Ascending aorta (tissue), 2 donors: ENCODE measurements around the gene SURF2. TPM values are rescaled to one million over a fixed set of nuclear protein-coding genes. Genes with fewer than 3 reads are reported as not detected.

Experiments used
- DNase-seq, 2 donors: peaks; one replicate each; pipeline ENCODE4 v3.0.0-alpha.2; 2019; ENCODE audit warnings: low spot score in 2 of 2
- H3K27ac ChIP-seq, 2 donors: fragments of 200-600 bp; sonication (generic); one replicate each; pipeline ENCODE4 v1.5.1; 2016 to 2017; ENCODE audit warnings: mild to moderate bottlenecking in 1 of 2
- H3K27me3 ChIP-seq: fragments of 200-600 bp; sonication (generic); one replicate; pipeline ENCODE4 v1.5.1; 2017
- H3K36me3 ChIP-seq, 2 donors: fragments of 200-600 bp; sonication (generic); one replicate each; pipeline ENCODE4 v1.5.1; 2016
- H3K4me1 ChIP-seq, 2 donors: fragments of 200-600 bp; sonication (generic); one replicate each; pipeline ENCODE4 v1.5.1; 2016 to 2017; ENCODE audit warnings: mild to moderate bottlenecking in 1 of 2
- H3K4me3 ChIP-seq, 2 donors: fragments of 200-600 bp; sonication (generic); one replicate each; pipeline ENCODE4 v1.5.1; 2016 to 2017; ENCODE audit warnings: mild to moderate bottlenecking in 1 of 2
- H3K9me3 ChIP-seq, 2 donors: fragments of 200-600 bp; sonication (generic); one replicate each; pipeline ENCODE4 v1.5.1; 2016
- CTCF ChIP-seq, 3 experiments: fragments of 200-600 bp in 2 of 3; fragments of 450-650 bp in 1 of 3; sonication (generic) in 2 of 3; IDR thresholded peaks; one replicate each; pipeline ENCODE4 v1.5.1; 2016 to 2019; ENCODE audit warnings: antibody characterized with exemption in 3 of 3, mild to moderate bottlenecking in 1 of 3, moderate library complexity in 1 of 3
- intact Hi-C: fragments of 100-400 bp; cut with DNase I; formaldehyde crosslinking; loops from one replicate; pipeline ENCODE4 v1.15.1; 2023
- total RNA-seq: library from RNA; depleted of rRNA; stranded (reverse); fragments of >200 nt; gene quantifications from one replicate; pipeline ENCODE4 v1.1.0, GENCODE V29; 2016

The SURF2 gene
- total RNA-seq, 1 donor from 2014 or later, result 4.4 TPM

GRCh38 chr9:133360400-133361393 is 4.3 kb downstream of the SURF2 start:
- intact Hi-C loops, result no loop called here
- no peak for DNase-seq
- no peak overlapping the region for H3K27ac ChIP-seq
- H3K36me3 ChIP-seq, result peaks cover 38 to 57% of the 10 kb centered on the region in 2 donors
- H3K27me3 ChIP-seq, result no peaks in the 10 kb centered on the region
- H3K4me3 ChIP-seq, result no peak overlapping the region
- H3K9me3 ChIP-seq, result no peaks in the 10 kb centered on the region
- no peak for TF ChIP-seq CTCF (IDR thresholded peaks at IDR 0.05)
- peaks cover 3 to 9% of the 10 kb centered on the region in 2 donors for H3K4me1 ChIP-seq

GRCh38 chr9:133361507-133362092 is 5.2 kb downstream of the SURF2 start:
- intact Hi-C loops, result no loop called here
- Histone ChIP-seq H3K9me3 (no peaks in the 10 kb centered on the region), H3K27ac (no peak overlapping the region), H3K4me3 (no peak overlapping the region), H3K27me3 (no peaks in the 10 kb centered on the region), H3K36me3 (peaks cover 47 to 66% of the 10 kb centered on the region in 2 donors), H3K4me1 (peaks cover 3 to 6% of the 10 kb centered on the region in 2 donors)
- TF ChIP-seq CTCF (IDR thresholded peaks at IDR 0.05), result no peak
- no peak for DNase-seq

GRCh38 chr9:133362359-133363044 is 6.2 kb downstream of the SURF2 start:
- H3K9me3 ChIP-seq, result no peaks in the 10 kb centered on the region
- TF ChIP-seq CTCF (IDR thresholded peaks at IDR 0.05), result no peak
- H3K4me1 ChIP-seq, result no peaks in the 10 kb centered on the region
- DNase-seq, result no peak
- intact Hi-C loops, result no loop called here
- no peak overlapping the region for H3K4me3 ChIP-seq
- no peaks in the 10 kb centered on the region for H3K27me3 ChIP-seq
- H3K27ac ChIP-seq, result no peak overlapping the region
- peaks cover 55 to 73% of the 10 kb centered on the region in 2 donors for H3K36me3 ChIP-seq

- no peak for TF ChIP-seq CTCF (IDR thresholded peaks at IDR 0.05)
- peaks cover 0 to 20% of the 10 kb centered on the region in 2 donors for H3K4me1 ChIP-seq
- no peak for DNase-seq
- H3K27ac ChIP-seq, result no peak overlapping the region
- no peaks in the 10 kb centered on the region for H3K9me3 ChIP-seq
- no peaks in the 10 kb centered on the region for H3K27me3 ChIP-seq
- intact Hi-C loops, result no loop called here
- no peak overlapping the region for H3K4me3 ChIP-seq
- peaks cover 55 to 74% of the 10 kb centered on the region in 2 donors for H3K36me3 ChIP-seq
These were observed 10.1 kb downstream of the SURF2 start for GRCh38 chr9:133366435-133366834.

DNA sequence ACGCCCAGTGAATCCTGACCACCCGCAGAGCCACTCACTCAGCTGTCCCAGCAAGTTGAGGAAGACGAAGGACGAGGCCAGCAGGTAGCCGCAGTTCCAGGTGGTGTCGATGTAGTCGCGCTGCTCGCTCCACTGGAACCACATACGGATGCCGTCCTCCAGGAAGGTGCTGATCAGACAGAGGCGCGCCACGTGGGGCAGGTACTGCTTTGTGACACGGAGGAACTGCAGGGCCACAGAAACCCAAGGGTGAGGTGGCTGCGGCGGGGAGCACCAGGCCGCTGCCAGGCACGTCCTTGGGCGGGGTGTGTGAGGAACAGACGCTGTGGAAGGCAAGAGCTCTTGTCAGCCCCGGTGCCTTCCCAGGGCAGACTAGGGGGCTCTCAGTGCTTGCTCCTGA is 10.9 kb downstream of the SURF2 start:
- Histone ChIP-seq H3K4me1 (peaks cover 0 to 27% of the 10 kb centered on the region in 2 donors), H3K27ac (no peak overlapping the region), H3K27me3 (no peaks in the 10 kb centered on the region), H3K36me3 (peaks cover 50 to 68% of the 10 kb centered on the region in 2 donors), H3K4me3 (no peak overlapping the region), H3K9me3 (no peaks in the 10 kb centered on the region)
- DNase-seq, result no peak
- no peak for TF ChIP-seq CTCF (IDR thresholded peaks at IDR 0.05)
- intact Hi-C loops, result no loop called here
